GM18507 (cell line): ENCODE results near the gene FTH1.
"Not testable (repeated sequence)": the region's sequence is repeated elsewhere in the genome, so short reads cannot be mapped to it uniquely, and the experiment has no call there.

Experiments used
- DNase-seq: peaks from one replicate; pipeline ENCODE4 v3.0.0; 2011; ENCODE audit warnings: low read depth; ENCODE audit not compliant: insufficient read length; ENCODE audit errors: extremely low spot score
- FAIRE-seq: peaks from 2 replicates; lab custom pipeline; 2011; peaks lifted over from hg19 to GRCh38; lab: Jason Lieb, UNC

FTH1 gene

DNA sequence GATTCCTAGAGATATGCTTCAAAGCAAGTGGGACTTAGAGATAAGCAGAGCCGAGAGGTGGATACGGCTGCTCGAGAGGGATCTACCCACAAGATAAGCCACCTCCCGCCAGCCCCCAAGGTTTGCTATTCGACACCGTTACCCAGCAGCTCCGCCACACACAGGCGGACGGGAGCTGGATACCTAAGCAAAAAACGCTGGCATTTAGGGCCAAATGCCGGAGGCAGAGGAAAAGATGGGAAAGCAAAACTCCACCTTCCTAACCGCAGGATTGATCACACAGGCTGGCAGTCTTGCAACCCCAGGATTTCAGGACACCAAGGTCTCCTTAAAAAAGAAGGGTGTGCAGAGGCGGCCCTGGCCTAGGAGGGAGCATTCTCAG is 709 bp downstream of the FTH1 start:
- DNase-seq (no peak), FAIRE-seq (no peak)

GRCh38 chr11:61964666-61965271 is 2.7 kb downstream of the FTH1 start:
- not testable (repeated sequence) for DNase-seq, FAIRE-seq

GRCh38 chr11:61964058-61964665 is 3.3 kb downstream of the FTH1 start:
- DNase-seq (no peak), FAIRE-seq (no peak)

- no peak for DNase-seq
- FAIRE-seq: peak; percentile 71
These were observed 4.0 kb downstream of the FTH1 start for GRCh38 chr11:61963282-61964057.

DNA sequence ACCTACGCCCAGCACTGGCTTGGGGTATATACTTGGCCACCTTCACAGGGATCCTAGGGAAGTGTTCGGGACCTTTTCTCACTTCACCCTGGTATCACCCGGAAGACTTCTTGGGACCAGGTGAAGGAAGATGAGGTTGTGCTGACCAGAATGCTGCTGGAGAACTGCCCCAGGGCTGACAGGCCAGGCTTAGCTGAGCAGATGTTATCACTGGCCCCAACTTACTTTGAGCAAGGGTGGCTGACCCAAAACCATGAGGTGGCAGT is 4.5 kb downstream of the FTH1 start:
- FAIRE-seq (no peak), DNase-seq (no peak)

- DNase-seq (no peak), FAIRE-seq (no peak)
These were observed 5.0 kb downstream of the FTH1 start for GRCh38 chr11:61962213-61963015.

DNA sequence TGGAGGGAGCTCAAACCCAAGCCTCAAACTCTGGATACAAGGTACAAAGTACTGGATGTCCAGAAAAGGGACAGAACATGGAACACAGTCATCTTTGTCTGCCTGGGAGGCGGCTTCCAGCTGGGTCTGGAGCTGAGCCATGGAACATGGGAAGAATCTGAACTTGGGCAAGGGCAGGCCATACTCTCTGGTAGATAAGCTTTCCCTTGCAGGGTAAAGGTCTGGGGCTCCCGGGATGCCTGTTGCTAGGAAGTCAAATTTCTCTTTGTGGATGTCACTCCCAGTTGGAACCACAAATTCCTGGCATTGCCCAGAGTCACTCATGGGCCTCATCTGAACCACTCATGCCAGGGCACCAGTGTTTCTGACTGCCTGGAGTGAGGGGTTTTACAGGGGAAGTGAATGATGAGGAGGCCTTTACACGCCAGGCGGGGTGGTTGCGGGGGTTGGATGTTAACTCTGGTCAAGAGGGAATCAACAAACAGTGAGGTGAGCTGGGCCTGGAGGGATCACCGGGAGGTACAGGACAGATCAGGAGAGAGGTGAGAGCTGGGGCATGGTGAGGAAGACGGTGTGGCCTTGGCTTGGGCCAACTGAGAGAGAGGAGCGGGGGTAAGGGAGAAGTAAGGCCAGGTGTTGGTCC is 5.7 kb downstream of the FTH1 start:
- FAIRE-seq (no peak), DNase-seq (no peak)

DNA sequence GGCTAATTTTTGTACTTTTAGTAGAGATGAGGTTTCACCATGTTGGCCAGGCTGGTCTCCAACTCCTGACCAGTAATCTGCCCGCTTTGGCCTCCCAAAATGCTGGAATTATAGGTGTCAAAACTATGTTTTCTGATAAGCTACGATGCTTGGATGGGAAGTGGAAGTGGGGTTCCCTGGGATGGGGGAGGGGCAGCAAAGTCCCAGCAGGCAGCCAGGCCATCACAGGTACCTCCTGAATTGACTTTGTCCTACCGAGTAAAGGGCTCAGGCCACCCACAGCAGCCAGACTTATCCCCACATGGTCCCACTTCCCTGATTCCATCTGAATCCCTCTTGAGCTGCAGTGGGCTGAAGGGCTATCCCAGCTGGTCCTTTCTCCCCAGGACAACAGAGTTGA is 6.9 kb downstream of the FTH1 start:
- DNase-seq: no peak
- FAIRE-seq: no peak

DNA sequence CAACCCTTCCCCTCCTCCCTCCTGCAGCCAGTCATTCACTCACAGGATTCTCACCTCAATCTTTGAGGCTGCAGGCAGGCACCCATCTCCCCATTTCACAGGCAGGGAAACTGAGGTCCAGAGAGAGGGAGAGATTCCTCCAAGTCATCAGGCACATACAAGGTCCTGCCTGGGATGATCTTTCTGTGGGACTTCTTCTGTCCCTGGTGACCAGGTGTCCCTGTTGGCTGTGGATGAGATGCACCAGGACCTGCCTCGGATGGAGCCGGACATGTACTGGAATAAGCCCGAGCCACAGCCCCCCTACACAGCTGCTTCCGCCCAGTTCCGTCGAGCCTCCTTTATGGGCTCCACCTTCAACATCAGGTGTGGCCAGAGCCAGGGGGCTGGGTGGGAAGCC is 7.8 kb downstream of the FTH1 start:
- DNase-seq: no peak
- no peak for FAIRE-seq

DNA sequence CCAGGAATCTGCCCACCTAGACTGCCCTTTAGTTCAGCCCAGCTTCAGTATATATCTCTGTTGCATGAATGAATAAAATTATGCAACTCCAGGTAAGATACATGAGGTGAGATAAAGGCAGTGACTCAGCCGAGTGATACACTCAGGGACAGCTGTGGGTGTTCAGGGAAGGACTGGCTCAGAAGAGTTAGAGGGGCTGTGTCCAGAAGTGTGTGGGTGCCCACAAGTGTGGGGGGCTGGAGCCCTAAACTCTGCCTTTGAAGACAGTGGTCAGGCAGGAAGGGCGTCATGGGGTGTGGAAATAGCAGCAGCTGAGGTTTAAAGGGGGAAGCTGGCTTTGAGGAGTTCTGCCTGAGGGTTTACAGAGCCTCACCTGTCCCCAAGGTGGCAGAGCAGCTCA is 8.3 kb downstream of the FTH1 start:
- DNase-seq (no peak), FAIRE-seq (no peak)

GRCh38 chr11:61958590-61958989 is 8.8 kb downstream of the FTH1 start:
- FAIRE-seq: no peak
- no peak for DNase-seq

DNA sequence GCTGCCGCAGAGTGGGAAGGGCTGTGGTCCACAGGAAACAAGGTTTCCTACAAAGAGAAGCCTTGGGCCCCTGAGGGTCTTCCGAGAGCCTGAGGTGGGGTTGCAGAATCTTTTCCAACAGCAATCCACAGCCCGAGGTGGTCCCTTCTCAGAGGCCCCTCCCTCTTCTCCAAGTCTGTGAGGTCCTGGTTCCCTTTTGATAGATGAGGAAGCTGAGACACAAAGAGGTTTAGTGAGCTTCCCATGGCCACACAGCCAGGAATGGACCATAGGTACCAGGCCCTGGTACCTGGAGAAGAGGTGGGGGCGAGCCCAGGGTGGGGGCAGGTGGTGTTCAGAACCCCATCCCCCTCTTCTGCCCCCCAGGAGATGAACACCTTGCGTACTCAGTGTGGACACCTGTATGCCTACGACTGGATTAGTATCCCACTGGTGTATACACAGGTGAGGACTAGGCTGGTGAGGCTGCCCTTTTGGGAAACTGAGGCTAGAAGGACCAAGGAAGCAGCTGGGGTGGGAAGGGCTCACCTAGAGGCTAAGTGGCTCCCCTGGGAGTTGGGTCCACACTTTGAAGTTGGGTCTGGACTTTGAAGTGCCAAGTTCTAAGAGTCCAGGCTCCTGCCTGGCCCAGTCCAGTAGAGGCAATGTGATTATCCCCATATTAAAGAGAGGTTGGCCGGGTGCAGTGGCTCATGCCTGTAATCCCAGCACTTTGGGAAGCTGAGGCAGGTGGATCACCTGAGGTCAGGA is 10.2 kb downstream of the FTH1 start:
- DNase-seq (no peak), FAIRE-seq (no peak)

GRCh38 chr11:61956191-61957020 is 11.0 kb downstream of the FTH1 start:
- FAIRE-seq (no peak), DNase-seq (no peak)

DNA sequence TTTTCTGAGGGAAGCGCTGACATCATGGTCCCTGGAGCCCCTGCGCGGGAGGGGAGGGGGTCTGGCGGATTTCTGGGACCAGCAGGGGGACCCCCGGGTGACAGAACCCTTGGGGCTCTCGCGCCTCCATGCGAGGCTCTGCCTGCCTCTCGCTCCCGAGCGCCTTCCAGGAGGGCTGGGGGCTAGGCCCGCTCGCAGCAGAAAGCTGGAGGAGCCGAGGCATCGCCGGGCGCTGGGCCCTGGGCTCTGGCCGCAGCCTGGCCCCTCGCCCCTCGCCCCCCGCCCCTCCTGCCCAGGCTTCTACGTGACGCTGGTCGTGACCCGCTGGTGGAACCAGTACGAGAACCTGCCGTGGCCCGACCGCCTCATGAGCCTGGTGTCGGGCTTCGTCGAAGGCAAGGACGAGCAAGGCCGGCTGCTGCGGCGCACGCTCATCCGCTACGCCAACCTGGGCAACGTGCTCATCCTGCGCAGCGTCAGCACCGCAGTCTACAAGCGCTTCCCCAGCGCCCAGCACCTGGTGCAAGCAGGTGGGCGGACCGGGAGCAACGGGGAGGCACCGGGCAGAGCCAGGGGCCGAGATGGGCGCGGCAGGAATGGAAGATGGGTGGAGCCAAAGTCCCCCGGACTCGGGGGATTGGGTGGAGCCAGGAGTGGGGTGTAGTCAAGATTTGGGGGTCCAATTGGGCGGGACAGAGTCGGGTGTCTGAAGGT is 11.9 kb downstream of the FTH1 start:
- DNase-seq (no peak), FAIRE-seq (no peak)

DNA sequence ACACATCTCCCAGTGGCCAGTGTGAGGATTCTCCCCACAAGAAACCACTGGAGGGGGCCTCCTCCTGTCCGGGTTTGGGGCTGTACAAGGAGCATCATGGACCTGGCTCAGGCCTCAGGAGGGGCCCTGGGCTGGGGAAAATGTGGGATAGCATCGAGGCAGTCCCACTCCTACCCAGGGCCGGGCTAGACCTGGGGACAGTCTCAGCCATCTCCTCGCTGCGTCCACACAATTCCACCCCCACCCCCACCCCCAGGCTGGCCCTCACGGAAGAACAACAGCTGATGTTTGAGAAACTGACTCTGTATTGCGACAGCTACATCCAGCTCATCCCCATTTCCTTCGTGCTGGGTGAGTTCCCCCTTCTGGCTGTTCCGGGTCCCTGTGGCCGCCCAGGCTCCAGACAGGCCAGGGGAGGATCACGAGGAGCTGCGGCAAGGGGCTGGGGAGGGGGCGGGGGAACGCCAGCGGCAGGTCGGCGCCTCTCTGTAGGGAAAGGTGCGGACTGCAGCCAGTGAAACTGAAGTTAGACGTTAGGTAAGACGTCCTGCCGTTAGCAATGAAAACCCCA is 12.5 kb downstream of the FTH1 start:
- no peak for DNase-seq
- FAIRE-seq: no peak

DNA sequence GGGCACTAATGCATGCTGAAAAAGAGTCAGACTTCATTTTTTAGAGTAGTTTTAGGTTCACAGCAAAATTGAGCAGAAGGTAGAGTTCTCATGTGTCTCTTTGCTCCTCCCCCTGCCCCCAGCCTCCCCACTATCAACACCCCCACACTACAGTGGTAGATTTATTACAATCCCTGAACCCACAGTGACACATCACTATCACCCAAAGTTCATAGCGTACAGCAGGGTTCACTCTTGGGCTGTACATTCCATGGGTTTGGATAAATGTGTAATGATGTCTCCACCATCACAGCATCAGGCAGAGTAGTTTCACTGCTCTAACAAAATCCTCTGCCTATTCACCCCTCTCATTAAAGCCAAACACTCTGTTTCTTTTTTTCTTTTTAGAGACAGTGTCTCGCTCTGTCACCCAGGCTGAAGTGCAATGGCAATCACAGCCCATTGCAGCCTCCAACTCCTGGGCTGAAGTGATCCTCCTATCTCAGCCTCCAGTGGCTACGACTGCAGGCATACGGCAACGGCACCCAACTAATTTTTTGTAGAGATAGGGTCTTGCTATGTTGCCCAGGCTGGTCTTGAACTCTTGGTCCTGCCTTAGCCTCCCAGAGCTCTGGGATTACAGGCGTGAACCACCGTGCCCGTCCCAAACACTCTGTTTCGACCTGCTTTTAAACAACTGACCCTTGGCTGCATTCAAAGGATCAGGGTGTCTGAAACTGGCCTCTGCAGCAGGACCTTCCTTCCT is 13.2 kb downstream of the FTH1 start:
- DNase-seq (no peak), FAIRE-seq (no peak)

DNA sequence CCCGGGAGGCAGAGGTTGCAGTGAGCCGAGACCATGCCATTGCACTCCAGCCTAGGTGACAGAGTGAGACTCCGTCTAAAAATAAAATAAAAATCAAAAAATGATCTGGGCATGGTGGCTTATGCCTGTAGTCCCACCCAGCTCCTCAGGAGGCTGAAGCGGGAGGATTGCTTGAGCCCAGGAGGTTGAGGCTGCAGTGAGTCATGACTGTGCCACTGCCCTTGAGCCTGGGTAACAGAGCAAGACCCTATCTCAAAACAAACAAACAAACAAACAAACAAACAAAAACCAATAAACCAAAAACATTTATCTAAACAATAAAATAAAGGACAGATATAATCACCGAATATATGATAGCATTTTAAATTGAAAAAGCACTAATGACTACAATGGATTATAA is 13.8 kb downstream of the FTH1 start:
- not testable (repeated sequence) for FAIRE-seq, DNase-seq
